ENCODE measurements around the gene CYP2B6.
"Not testable (repeated sequence)": the region's sequence is repeated elsewhere in the genome, so short reads cannot be mapped to it uniquely, and the experiment has no call there.

- TF ChIP-seq, protein P1, sequence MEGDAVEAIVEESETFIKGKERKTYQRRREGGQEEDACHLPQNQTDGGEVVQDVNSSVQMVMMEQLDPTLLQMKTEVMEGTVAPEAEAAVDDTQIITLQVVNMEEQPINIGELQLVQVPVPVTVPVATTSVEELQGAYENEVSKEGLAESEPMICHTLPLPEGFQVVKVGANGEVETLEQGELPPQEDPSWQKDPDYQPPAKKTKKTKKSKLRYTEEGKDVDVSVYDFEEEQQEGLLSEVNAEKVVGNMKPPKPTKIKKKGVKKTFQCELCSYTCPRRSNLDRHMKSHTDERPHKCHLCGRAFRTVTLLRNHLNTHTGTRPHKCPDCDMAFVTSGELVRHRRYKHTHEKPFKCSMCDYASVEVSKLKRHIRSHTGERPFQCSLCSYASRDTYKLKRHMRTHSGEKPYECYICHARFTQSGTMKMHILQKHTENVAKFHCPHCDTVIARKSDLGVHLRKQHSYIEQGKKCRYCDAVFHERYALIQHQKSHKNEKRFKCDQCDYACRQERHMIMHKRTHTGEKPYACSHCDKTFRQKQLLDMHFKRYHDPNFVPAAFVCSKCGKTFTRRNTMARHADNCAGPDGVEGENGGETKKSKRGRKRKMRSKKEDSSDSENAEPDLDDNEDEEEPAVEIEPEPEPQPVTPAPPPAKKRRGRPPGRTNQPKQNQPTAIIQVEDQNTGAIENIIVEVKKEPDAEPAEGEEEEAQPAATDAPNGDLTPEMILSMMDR (IDR thresholded peaks at IDR 0.05; ENCODE audit: insufficient read depth, low read length), result not testable (repeated sequence)
- not testable (repeated sequence) for TF ChIP-seq POLR2AphosphoS5 (IDR thresholded peaks at IDR 0.05; ENCODE audit: low read depth); GABPA (IDR thresholded peaks at IDR 0.05; ENCODE audit: low read depth); REST (IDR thresholded peaks at IDR 0.05; ENCODE audit: insufficient replicate concordance, low read depth); SPI1 (IDR thresholded peaks at IDR 0.05; ENCODE audit: borderline replicate concordance, low read depth)
Observed at GRCh38 chr19:40964361-40964760, 26.7 kb upstream of the CYP2B6 start.

Data from HL-60 (cell line).